CD14-positive monocyte (primary cell): Measurements from ENCODE around the gene GARIN6. TPM values are rescaled to one million over a fixed set of nuclear protein-coding genes. Genes with fewer than 3 reads are reported as not detected.

Experiments
- DNase-seq, 3 donors: peaks; one replicate each; pipeline ENCODE4 v3.0.0-alpha.2; 2011 to 2022
- H2AFZ ChIP-seq: 2 replicates; pipeline ENCODE4 v1.6.0; 2012; ENCODE audit warnings: mild to moderate bottlenecking, low read depth, low read length, inconsistent platforms; ENCODE audit not compliant: insufficient read depth, poor library complexity, severe bottlenecking
- H3K27ac ChIP-seq, 2 donors: 1 replicate in 1 of 2; 2 replicates in 1 of 2; pipeline ENCODE4 v1.5.1; 2012 to 2013; ENCODE audit warnings: low read length in 2 of 2, control low read depth in 1 of 2, inconsistent platforms in 1 of 2, low read depth in 1 of 2, mild to moderate bottlenecking in 1 of 2
- H3K27me3 ChIP-seq, 2 donors: one replicate each; pipeline versions ENCODE4 v1.6.0 to v1.6.1; 2011 to 2013; ENCODE audit warnings: low read length in 2 of 2; ENCODE audit not compliant: control insufficient read depth in 2 of 2, insufficient read depth in 2 of 2
- H3K36me3 ChIP-seq, 2 donors: replicated peaks in 1 of 2; 1 replicate in 1 of 2; 2 replicates in 1 of 2; pipeline versions ENCODE4 v1.5.1 to v1.6.1; 2012 to 2013; ENCODE audit warnings: low read length in 2 of 2, control low read depth in 1 of 2, inconsistent platforms in 1 of 2, mild to moderate bottlenecking in 1 of 2; ENCODE audit not compliant: insufficient read depth in 2 of 2, control insufficient read depth in 1 of 2
- H3K4me1 ChIP-seq, 2 donors: 1 replicate in 1 of 2; 2 replicates in 1 of 2; pipeline versions ENCODE4 v1.5.1 to v1.6.1; 2012 to 2013; ENCODE audit warnings: low read length in 2 of 2, control low read depth in 1 of 2, inconsistent platforms in 1 of 2, mild to moderate bottlenecking in 1 of 2, moderate library complexity in 1 of 2; ENCODE audit not compliant: insufficient read depth in 2 of 2, control insufficient read depth in 1 of 2
- H3K4me2 ChIP-seq: replicated peaks from 2 replicates; pipeline ENCODE3; 2012; ENCODE audit warnings: low read length, moderate library complexity, mild to moderate bottlenecking; ENCODE audit not compliant: poor library complexity, severe bottlenecking; ENCODE audit errors: extremely low read depth
- H3K4me3 ChIP-seq, 3 experiments: fragments of 200-600 bp in 1 of 3; sonication (generic) in 1 of 3; replicated peaks in 1 of 3; 1 replicate in 2 of 3; 2 replicates in 1 of 3; pipeline ENCODE4 v1.5.1; 2011 to 2013; ENCODE audit warnings: low read length in 3 of 3, mild to moderate bottlenecking in 3 of 3, control low read depth in 2 of 3, low read depth in 2 of 3, inconsistent platforms in 1 of 3, moderate library complexity in 1 of 3
- H3K79me2 ChIP-seq: 2 replicates; pipeline ENCODE4 v1.6.0; 2012; ENCODE audit warnings: mild to moderate bottlenecking, control low read depth, inconsistent platforms, low read length, moderate library complexity; ENCODE audit not compliant: insufficient read depth
- H3K9ac ChIP-seq: 2 replicates; pipeline ENCODE4 v1.6.0; 2017; ENCODE audit warnings: low read length, mild to moderate bottlenecking; ENCODE audit not compliant: insufficient read depth, poor library complexity, severe bottlenecking
- H3K9me3 ChIP-seq, 2 donors: replicated peaks in 1 of 2; 1 replicate in 1 of 2; 2 replicates in 1 of 2; pipeline versions ENCODE4 v1.5.1 to v1.6.1; 2012 to 2013; ENCODE audit warnings: low read length in 2 of 2, control low read depth in 1 of 2; ENCODE audit not compliant: control insufficient read depth in 1 of 2, insufficient read depth in 1 of 2
- H4K20me1 ChIP-seq: 2 replicates; pipeline ENCODE4 v1.6.0; 2012; ENCODE audit warnings: mild to moderate bottlenecking, low read length, control low read depth, moderate library complexity; ENCODE audit not compliant: insufficient read depth
- H3K27ac Mint-ChIP-seq, 7 donors: one replicate each; pipeline ENCODE4 v1.8.0; 2020; ENCODE audit warnings: mild to moderate bottlenecking in 7 of 7, mixed read lengths in 7 of 7, moderate library complexity in 6 of 7, inconsistent platforms in 2 of 7
- H3K27me3 Mint-ChIP-seq, 3 donors: one replicate each; pipeline ENCODE4 v1.8.0; 2021 to 2022; ENCODE audit warnings: low read depth in 3 of 3, mild to moderate bottlenecking in 3 of 3, mixed read lengths in 3 of 3, moderate library complexity in 3 of 3, inconsistent platforms in 1 of 3
- H3K36me3 Mint-ChIP-seq, 2 donors: one replicate each; pipeline ENCODE4 v1.8.0; 2020; ENCODE audit warnings: mixed read lengths in 2 of 2, inconsistent platforms in 1 of 2, mild to moderate bottlenecking in 1 of 2
- H3K4me1 Mint-ChIP-seq: one replicate; pipeline ENCODE4 v1.8.0; 2020; ENCODE audit warnings: mild to moderate bottlenecking, mixed read lengths
- H3K4me3 Mint-ChIP-seq, 2 donors: one replicate each; pipeline ENCODE4 v1.8.0; 2020; ENCODE audit warnings: mild to moderate bottlenecking in 2 of 2, mixed read lengths in 2 of 2, moderate library complexity in 1 of 2
- H3K9me3 Mint-ChIP-seq, 7 donors: one replicate each; pipeline ENCODE4 v1.8.0; 2020 to 2022; ENCODE audit warnings: mixed read lengths in 7 of 7, mild to moderate bottlenecking in 6 of 7, moderate library complexity in 6 of 7, inconsistent platforms in 2 of 7
- WGBS: methylation state at CpG from one replicate; pipeline ENCODE4 v1.1.5; 2013; ENCODE audit warnings: missing lambda C conversion rate; ENCODE audit not compliant: insufficient coverage; 5-methylcytosine and 5-hydroxymethylcytosine counted together
- intact Hi-C, 2 donors: fragments of 100-400 bp; cut with micrococcal nuclease; formaldehyde crosslinking; loops; one replicate each; pipeline versions ENCODE4 v1.15.0 to v1.15.1; 2023
- polyA plus RNA-seq, 3 donors: library from polyadenylated mRNA; depleted of rRNA in 1 of 3; unstranded in 2 of 3; stranded (reverse) in 1 of 3; fragments of 300-500 nt in 2 of 3; fragments of >200 nt in 1 of 3; fragmentation: Illumina TruSeq in 2 of 3; gene quantifications; 1 replicate in 2 of 3; 2 replicates in 1 of 3; pipeline ENCODE4 v1.2.3, GENCODE V29; 2012 to 2021
- TF ChIP-seq, protein P1 (sequence below): fragments of 200-600 bp; IDR thresholded peaks from one replicate; pipeline ENCODE4 v1.8.0; 2022; ENCODE audit warnings: antibody characterized with exemption, mild to moderate bottlenecking

Gene GARIN6
- polyA plus RNA-seq, 3 donors: not detected

DNA sequence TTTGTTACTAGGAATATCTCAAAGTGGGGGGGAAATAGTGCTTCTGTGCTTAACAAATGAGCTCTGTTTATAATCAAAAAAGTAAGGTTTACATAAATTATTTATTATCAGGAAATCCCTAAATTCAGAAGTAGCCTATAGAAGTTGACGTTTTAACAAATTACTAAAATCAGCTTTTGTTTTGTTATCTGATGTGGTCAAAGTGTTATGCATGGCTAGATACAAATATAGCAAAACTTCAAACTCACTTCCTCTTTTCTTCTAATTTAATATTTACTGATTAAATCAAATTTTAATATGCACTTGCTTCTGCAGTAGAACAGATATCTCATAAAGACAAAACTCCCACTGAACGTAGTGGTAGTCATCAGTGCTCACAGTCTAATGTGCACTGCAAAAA, 47.5 kb downstream of the GARIN6 start:
- DNase-seq: no peak
- Histone ChIP-seq H3K9ac (no peak overlapping the region), H3K9me3 (peaks cover 0 to 6% of the 10 kb centered on the region in 2 donors), H3K4me1 (no peaks in the 10 kb centered on the region), H3K4me3 (no peak overlapping the region), H3K27ac (no peak overlapping the region), H3K27me3 (no peaks in the 10 kb centered on the region), H3K79me2 (no peaks in the 10 kb centered on the region), H3K36me3 (no peaks in the 10 kb centered on the region), H3K4me2 (no peak overlapping the region), H4K20me1 (no peaks in the 10 kb centered on the region), H2AFZ (no peak overlapping the region)
- no peak overlapping the region for H3K4me3 Mint-ChIP-seq
- H3K4me1 Mint-ChIP-seq: no peaks in the 10 kb centered on the region
- H3K36me3 Mint-ChIP-seq: no peaks in the 10 kb centered on the region
- WGBS: no CpG with 5 or more reads among the region's 2 CpGs
- no peak overlapping the region for H3K27ac Mint-ChIP-seq
- intact Hi-C loops: no loop called here
- TF ChIP-seq, protein P1, sequence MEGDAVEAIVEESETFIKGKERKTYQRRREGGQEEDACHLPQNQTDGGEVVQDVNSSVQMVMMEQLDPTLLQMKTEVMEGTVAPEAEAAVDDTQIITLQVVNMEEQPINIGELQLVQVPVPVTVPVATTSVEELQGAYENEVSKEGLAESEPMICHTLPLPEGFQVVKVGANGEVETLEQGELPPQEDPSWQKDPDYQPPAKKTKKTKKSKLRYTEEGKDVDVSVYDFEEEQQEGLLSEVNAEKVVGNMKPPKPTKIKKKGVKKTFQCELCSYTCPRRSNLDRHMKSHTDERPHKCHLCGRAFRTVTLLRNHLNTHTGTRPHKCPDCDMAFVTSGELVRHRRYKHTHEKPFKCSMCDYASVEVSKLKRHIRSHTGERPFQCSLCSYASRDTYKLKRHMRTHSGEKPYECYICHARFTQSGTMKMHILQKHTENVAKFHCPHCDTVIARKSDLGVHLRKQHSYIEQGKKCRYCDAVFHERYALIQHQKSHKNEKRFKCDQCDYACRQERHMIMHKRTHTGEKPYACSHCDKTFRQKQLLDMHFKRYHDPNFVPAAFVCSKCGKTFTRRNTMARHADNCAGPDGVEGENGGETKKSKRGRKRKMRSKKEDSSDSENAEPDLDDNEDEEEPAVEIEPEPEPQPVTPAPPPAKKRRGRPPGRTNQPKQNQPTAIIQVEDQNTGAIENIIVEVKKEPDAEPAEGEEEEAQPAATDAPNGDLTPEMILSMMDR: no peak
- peaks cover 0 to 6% (median under 1%) of the 10 kb centered on the region in 7 donors for H3K9me3 Mint-ChIP-seq
- no peaks in the 10 kb centered on the region for H3K27me3 Mint-ChIP-seq
